CD4-positive, alpha-beta memory T cell (primary cell): Measurements from ENCODE around the gene TRIM46. TPM values are rescaled to one million over a fixed set of nuclear protein-coding genes. Genes with fewer than 3 reads are reported as not detected.
"Not testable (repeated sequence)": the region's sequence is repeated elsewhere in the genome, so short reads cannot be mapped to it uniquely, and the experiment has no call there.

Experiments used
- CTCF ChIA-PET: fragments of 350-600 bp; sonication (Branson Sonifier 250); formaldehyde crosslinking; loops from one replicate; lab custom pipeline; 2021; ENCODE audit warnings: inconsistent platforms; ENCODE audit not compliant: partially characterized antibody; lab: Charles Lee
- POLR2A ChIA-PET: fragments of 350-600 bp; sonication (Branson Sonifier 250); formaldehyde crosslinking; loops from one replicate; lab custom pipeline; 2021; ENCODE audit not compliant: partially characterized antibody; lab: Charles Lee
- DNase-seq, 5 donors: peaks; one replicate each; pipeline versions ENCODE4 v3.0.0 to v3.0.0-alpha.2; 2020 to 2022; ENCODE audit warnings: mixed read lengths in 1 of 5
- H3K27ac ChIP-seq: one replicate; pipeline ENCODE4 v1.7.0; 2013; ENCODE audit warnings: low read depth, low read length
- H3K27me3 ChIP-seq: 2 replicates; pipeline ENCODE4 v1.7.0; 2013; ENCODE audit warnings: mild to moderate bottlenecking, low read length, moderate library complexity; ENCODE audit not compliant: insufficient read depth
- H3K36me3 ChIP-seq: 2 replicates; pipeline ENCODE4 v1.7.0; 2013; ENCODE audit warnings: mild to moderate bottlenecking, low read length, moderate library complexity; ENCODE audit not compliant: insufficient read depth
- H3K4me1 ChIP-seq: 2 replicates; pipeline ENCODE4 v1.7.0; 2013; ENCODE audit warnings: mild to moderate bottlenecking, low read length, moderate library complexity; ENCODE audit not compliant: insufficient read depth
- H3K4me3 ChIP-seq, 2 donors: one replicate each; pipeline ENCODE4 v1.7.0; 2013; ENCODE audit warnings: low read length in 2 of 2, mild to moderate bottlenecking in 1 of 2
- H3K9me3 ChIP-seq, 2 donors: one replicate each; pipeline ENCODE4 v1.7.0; 2013; ENCODE audit warnings: low read length in 2 of 2, control low read depth in 1 of 2; ENCODE audit not compliant: control insufficient read depth in 1 of 2
- H3K27ac Mint-ChIP-seq, 7 donors: one replicate each; pipeline ENCODE4 v1.8.0; 2020 to 2021; ENCODE audit warnings: mixed read lengths in 7 of 7, mild to moderate bottlenecking in 6 of 7, inconsistent platforms in 3 of 7, moderate library complexity in 3 of 7
- H3K27me3 Mint-ChIP-seq, 2 donors: one replicate each; pipeline ENCODE4 v1.8.0; 2020 to 2021; ENCODE audit warnings: mixed read lengths in 2 of 2
- H3K36me3 Mint-ChIP-seq, 2 donors: one replicate each; pipeline ENCODE4 v1.8.0; 2020 to 2021; ENCODE audit warnings: mixed read lengths in 2 of 2, inconsistent platforms in 1 of 2, mild to moderate bottlenecking in 1 of 2
- H3K4me1 Mint-ChIP-seq, 4 donors: one replicate each; pipeline ENCODE4 v1.8.0; 2020 to 2021; ENCODE audit warnings: mixed read lengths in 4 of 4, mild to moderate bottlenecking in 1 of 4
- H3K4me3 Mint-ChIP-seq, 8 donors: one replicate each; pipeline ENCODE4 v1.8.0; 2020 to 2021; ENCODE audit warnings: mixed read lengths in 8 of 8, mild to moderate bottlenecking in 7 of 8, moderate library complexity in 6 of 8, inconsistent platforms in 3 of 8
- H3K9me3 Mint-ChIP-seq, 8 donors: one replicate each; pipeline ENCODE4 v1.8.0; 2020 to 2021; ENCODE audit warnings: mixed read lengths in 8 of 8, mild to moderate bottlenecking in 5 of 8, inconsistent platforms in 3 of 8, moderate library complexity in 1 of 8
- intact Hi-C: fragments of 100-400 bp; cut with micrococcal nuclease; formaldehyde crosslinking; loops from one replicate; pipeline ENCODE4 v1.15.1; 2023
- polyA plus RNA-seq, 2 donors: library from polyadenylated mRNA; unstranded; fragments of 300-500 nt; fragmentation: Illumina TruSeq; gene quantifications; one replicate each; pipeline ENCODE4 v1.2.3, GENCODE V29; 2021
- total RNA-seq, 2 experiments: library from RNA; stranded (reverse); gene quantifications; one replicate each; pipeline ENCODE4 v1.2.3, GENCODE V29; 2021

Gene TRIM46
- total and polyA plus RNA-seq, 4 experiments from 2014 or later, result 1.6 to 8.5 (median 6.0) TPM

- POLR2A ChIA-PET, result interaction anchor here (0.7 to 4.0 kb wide), 2 partner anchors 37 to 52 kb away, joined by 3 to 35 read pairs; partner anchors contain the start of genes KRTCAP2 and TRIM46
- CTCF ChIA-PET, result interaction anchor here (0.6 to 4.2 kb wide), 9 partner anchors 30 to 143 kb away, joined by 3 to 27 read pairs (median 3); partner anchors contain the start of gene KRTCAP2
- H3K4me1 ChIP-seq, result peaks cover 37% of the 10 kb centered on the region
Observed at GRCh38 chr1:155137154-155137949, 36.3 kb upstream of the TRIM46 start.

DNA sequence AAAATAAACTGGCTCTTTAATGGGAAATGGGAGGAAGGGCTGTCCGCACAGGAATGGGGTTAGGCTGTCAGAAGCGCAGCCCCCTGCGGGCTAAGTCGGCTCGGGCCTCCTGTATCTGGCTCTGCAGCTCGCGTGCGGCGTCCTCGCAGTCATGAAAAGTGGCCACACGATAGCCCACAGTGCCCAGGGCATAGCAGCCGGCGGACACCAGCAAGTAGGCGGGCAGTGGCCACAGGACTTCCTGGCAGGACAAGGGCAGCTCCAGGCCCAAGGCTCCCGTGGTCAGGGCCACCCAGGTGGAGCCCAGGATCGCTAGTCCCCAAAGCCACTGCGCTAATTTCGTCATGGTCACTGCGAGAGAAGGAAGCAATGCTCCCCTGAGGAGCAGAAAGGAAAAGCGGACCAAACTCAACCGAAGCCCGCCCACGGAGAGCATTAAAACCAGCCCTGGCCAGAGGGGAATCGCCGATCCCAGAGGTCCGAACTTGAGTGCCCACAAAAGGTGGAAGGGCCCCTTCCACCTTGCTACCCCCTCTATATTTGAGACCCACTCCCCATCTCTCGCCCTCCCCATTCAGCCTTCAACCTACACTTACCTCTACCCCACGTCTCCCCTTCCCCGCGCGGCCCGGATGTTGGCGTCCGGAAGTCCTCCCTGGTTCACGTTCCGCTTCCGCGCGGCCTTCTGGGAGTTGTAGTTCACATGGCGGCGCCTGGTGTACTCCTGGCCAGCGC lies 33.6 kb upstream of the TRIM46 start, which contains the start of gene DPM3:
Gene DPM3 (minus strand): TSS at position 637 of the 735 bp plus-strand sequence. CDS start 291 bp downstream, at position 346.
- H3K27ac ChIP-seq, result peak within 1 kb of the TSS; percentile 87
- Mint-ChIP-seq H3K27me3 (peaks cover 0 to 5% of the 10 kb centered on the region in 2 donors), H3K27ac (peak within 1 kb of the TSS; percentile 97 to 100 (median 98)), H3K4me3 (peak within 1 kb of the TSS; percentile 94 to 100 (median 99)), H3K36me3 (peaks cover 0 to 13% of the 10 kb centered on the region in 2 donors), H3K4me1 (peaks cover 20 to 50% (median 39%) of the 10 kb centered on the region in 4 donors), H3K9me3 (no peaks in the 10 kb centered on the region)
- ChIA-PET POLR2A (interaction anchor here (1.0 to 1.1 kb wide), 2 partner anchors 11 to 34 kb away, joined by 3 read pairs; partner anchors contain the start of gene TRIM46), CTCF (interaction anchor here (1.3 kb wide), 1 partner anchor 34 kb away, joined by 3 read pairs; no protein-coding TSS in a partner anchor)
- H3K27me3 ChIP-seq, result no peaks in the 10 kb centered on the region
- H3K4me3 ChIP-seq, result peak within 1 kb of the TSS; percentile 62 to 79
- H3K36me3 ChIP-seq, result no peaks in the 10 kb centered on the region
- peaks cover 33% of the 10 kb centered on the region for H3K4me1 ChIP-seq
- peak; percentile 81 to 93 (median 83) for DNase-seq
- no peaks in the 10 kb centered on the region for H3K9me3 ChIP-seq
- intact Hi-C loops, result loop anchor here (2.0 to 5.0 kb wide), 2 partner anchors 13 to 53 kb away; partner anchors contain the start of gene EFNA1

More at GRCh38 chr1:155137154-155137949, 36.3 kb upstream of the TRIM46 start:
- H3K36me3 ChIP-seq, result no peaks in the 10 kb centered on the region
- Mint-ChIP-seq H3K27ac (peak overlapping the region; percentile 97 to 100 (median 99)), H3K4me1 (peaks cover 25 to 61% (median 46%) of the 10 kb centered on the region in 4 donors), H3K36me3 (peaks cover 0 to 15% of the 10 kb centered on the region in 2 donors), H3K27me3 (no peaks in the 10 kb centered on the region), H3K4me3 (peak overlapping the region; percentile 94 to 99 (median 98)), H3K9me3 (no peaks in the 10 kb centered on the region)
- H3K27me3 ChIP-seq, result no peaks in the 10 kb centered on the region
- H3K4me3 ChIP-seq, result peak overlapping the region in 1 of 2 donors; percentile 93
- no peaks in the 10 kb centered on the region for H3K9me3 ChIP-seq
- no peak for DNase-seq
- intact Hi-C loops, result loop anchor here (5.0 kb wide), 1 partner anchor 50 kb away; no protein-coding TSS in a partner anchor
- peak overlapping the region; percentile 97 for H3K27ac ChIP-seq

- H3K4me3 Mint-ChIP-seq, result peak overlapping the region; percentile 94 to 100 (median 99)
- CTCF ChIA-PET, result interaction anchor here (1.3 kb wide), 1 partner anchor 34 kb away, joined by 3 read pairs; no protein-coding TSS in a partner anchor
- H3K4me1 Mint-ChIP-seq, result peaks cover 19 to 45% (median 35%) of the 10 kb centered on the region in 4 donors
- Histone ChIP-seq H3K27ac (peak overlapping the region; percentile 87), H3K27me3 (no peaks in the 10 kb centered on the region), H3K9me3 (no peaks in the 10 kb centered on the region), H3K36me3 (no peaks in the 10 kb centered on the region), H3K4me3 (peak overlapping the region; percentile 62 to 79), H3K4me1 (peaks cover 30% of the 10 kb centered on the region)
- peak overlapping the region; percentile 97 to 100 (median 98) for H3K27ac Mint-ChIP-seq
- POLR2A ChIA-PET, result interaction anchor here (1.0 to 1.1 kb wide), 2 partner anchors 12 to 33 kb away, joined by 3 read pairs; partner anchors contain the start of gene TRIM46
- H3K27me3 Mint-ChIP-seq, result peaks cover 2 to 7% of the 10 kb centered on the region in 2 donors
- intact Hi-C loops, result loop anchor here (2.0 kb wide), 1 partner anchor 14 kb away; the partner anchor contains the start of gene EFNA1
- H3K9me3 Mint-ChIP-seq, result no peaks in the 10 kb centered on the region
- DNase-seq, result no peak
- H3K36me3 Mint-ChIP-seq, result peaks cover 0 to 8% of the 10 kb centered on the region in 2 donors
Observed at GRCh38 chr1:155140630-155140953, 33.1 kb upstream of the TRIM46 start.

DNA sequence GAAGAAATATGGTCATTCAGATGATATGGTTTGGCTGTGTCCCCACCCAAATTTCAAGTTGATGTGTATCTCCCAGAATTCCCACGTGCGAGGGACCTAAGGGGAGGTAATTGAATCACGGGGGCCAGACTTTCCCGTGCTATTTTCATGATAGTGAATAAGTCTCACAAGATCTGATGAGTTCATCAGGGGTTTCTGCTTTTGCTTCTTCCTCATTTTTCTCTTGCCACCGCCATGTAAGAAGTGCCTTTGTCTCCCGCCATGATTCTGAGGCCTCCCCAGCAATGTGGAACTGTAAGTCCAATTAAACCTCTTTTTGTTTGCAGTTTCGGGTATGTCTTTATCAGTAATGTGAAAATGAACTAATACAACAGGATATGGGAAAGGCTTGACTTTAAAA lies 31.9 kb upstream of the TRIM46 start:
- peak overlapping the region in 3 of 8 donors; percentile 29 to 45 (median 40) for H3K4me3 Mint-ChIP-seq
- H3K9me3 Mint-ChIP-seq, result no peaks in the 10 kb centered on the region
- Histone ChIP-seq H3K4me3 (no peak overlapping the region), H3K9me3 (no peaks in the 10 kb centered on the region), H3K36me3 (no peaks in the 10 kb centered on the region), H3K27me3 (no peaks in the 10 kb centered on the region), H3K4me1 (peaks cover 27% of the 10 kb centered on the region), H3K27ac (no peak overlapping the region)
- peaks cover 0 to 4% of the 10 kb centered on the region in 2 donors for H3K36me3 Mint-ChIP-seq
- peaks cover 6 to 13% of the 10 kb centered on the region in 2 donors for H3K27me3 Mint-ChIP-seq
- no peak for DNase-seq
- intact Hi-C loops, result loop anchor here (2.0 kb wide), 1 partner anchor 15 kb away; the partner anchor contains the start of gene EFNA1
- ChIA-PET POLR2A (interaction anchor here (0.7 kb wide), 1 partner anchor 90 kb away, joined by 3 read pairs; the partner anchor contains the start of gene ADAM15), CTCF (interaction anchor here (1.4 kb wide), 2 partner anchors 26 to 51 kb away, joined by 4 to 9 read pairs; no protein-coding TSS in a partner anchor)
- peaks cover 17 to 37% (median 28%) of the 10 kb centered on the region in 4 donors for H3K4me1 Mint-ChIP-seq
- H3K27ac Mint-ChIP-seq, result no peak overlapping the region

DNA sequence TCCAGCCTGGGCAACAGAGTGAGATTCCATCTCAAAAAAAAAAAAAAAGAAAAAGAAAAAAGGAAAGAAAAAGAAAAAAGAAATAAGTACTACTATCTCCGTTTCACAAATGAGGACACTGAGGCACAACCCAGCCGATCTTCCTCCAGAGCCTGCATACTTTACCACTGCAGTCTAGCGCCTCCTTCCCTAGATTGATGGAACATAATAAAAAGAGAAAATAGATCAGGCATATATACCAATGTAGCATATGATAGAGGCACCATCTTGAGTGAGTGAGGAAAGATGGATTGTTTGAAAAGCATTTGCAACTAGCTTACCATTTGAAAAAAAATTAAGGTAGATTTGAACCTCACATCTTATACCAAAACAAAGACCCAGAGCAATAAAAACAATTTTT lies 28.2 kb upstream of the TRIM46 start:
- no peak overlapping the region for H3K4me3 Mint-ChIP-seq
- H3K36me3 Mint-ChIP-seq, result no peaks in the 10 kb centered on the region
- intact Hi-C loops, result no loop called here
- CTCF ChIA-PET, result interaction anchor here (0.6 to 1.6 kb wide), 4 partner anchors 20 to 431 kb away, joined by 3 to 5 read pairs (median 4); no protein-coding TSS in a partner anchor
- Histone ChIP-seq H3K27ac (no peak overlapping the region), H3K4me3 (no peak overlapping the region), H3K36me3 (no peaks in the 10 kb centered on the region), H3K27me3 (no peaks in the 10 kb centered on the region), H3K9me3 (no peaks in the 10 kb centered on the region), H3K4me1 (peaks cover 3% of the 10 kb centered on the region)
- H3K27ac Mint-ChIP-seq, result no peak overlapping the region
- no peak for DNase-seq
- H3K27me3 Mint-ChIP-seq, result peaks cover 6 to 30% of the 10 kb centered on the region in 2 donors
- POLR2A ChIA-PET, result interaction anchor here (0.7 kb wide), 1 partner anchor 22 kb away, joined by 3 read pairs; no protein-coding TSS in a partner anchor
- H3K4me1 Mint-ChIP-seq, result peaks cover 2 to 4% (median 2%) of the 10 kb centered on the region in 4 donors
- no peaks in the 10 kb centered on the region for H3K9me3 Mint-ChIP-seq

GRCh38 chr1:155155996-155156643 lies 17.5 kb upstream of the TRIM46 start:
- H3K36me3 Mint-ChIP-seq, H3K27ac ChIP-seq, DNase-seq, H3K27ac Mint-ChIP-seq, POLR2A ChIA-PET, H3K4me1 Mint-ChIP-seq, intact Hi-C loops, H3K27me3 Mint-ChIP-seq, H3K9me3 ChIP-seq, H3K27me3 ChIP-seq, H3K4me1 ChIP-seq, H3K4me3 Mint-ChIP-seq, H3K36me3 ChIP-seq, H3K4me3 ChIP-seq, H3K9me3 Mint-ChIP-seq: not testable (repeated sequence)
- CTCF ChIA-PET, result interaction anchor here (1.5 kb wide), 1 partner anchor 13 kb away, joined by 4 read pairs; no protein-coding TSS in a partner anchor
